ENCODE measurements around the gene RPRD1B.

The RPRD1B gene

GRCh38 chr20:37987602-37988290, 45.8 kb upstream of the RPRD1B start:
- CTCF ChIA-PET = interaction anchor here (0.8 to 2.4 kb wide), 3 partner anchors 20 to 423 kb away, joined by 3 to 6 read pairs (median 3); no protein-coding TSS in a partner anchor

DNA sequence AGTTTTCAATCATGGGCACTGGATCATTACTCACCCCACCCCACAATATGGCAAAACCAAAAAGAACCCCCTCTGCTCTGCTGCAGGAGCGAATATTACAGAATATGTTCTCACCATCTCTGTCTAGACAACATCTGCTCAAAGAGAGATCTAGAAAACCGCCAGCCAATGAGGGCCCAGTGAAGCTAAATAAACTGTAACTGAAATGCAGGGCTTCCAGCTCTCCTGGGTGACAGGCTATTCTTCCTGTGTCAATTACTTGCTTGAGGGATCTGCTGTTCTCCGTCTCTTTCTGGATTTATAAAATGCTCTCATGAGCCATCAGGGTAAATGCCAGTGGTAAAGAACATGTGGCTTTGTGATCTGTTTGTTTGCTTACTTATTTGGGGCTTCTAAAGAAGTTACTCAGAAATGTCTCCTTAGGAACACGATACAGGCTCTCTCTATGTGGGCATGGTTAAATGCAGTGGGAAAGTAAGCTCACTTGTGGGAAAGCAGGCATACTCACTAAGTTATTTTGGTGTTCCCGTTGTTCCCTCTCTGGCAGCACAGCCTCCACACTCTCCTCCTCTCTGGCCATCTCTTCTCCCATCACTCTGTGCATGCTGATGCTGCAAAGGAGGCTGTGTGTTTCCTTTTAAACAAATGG, 45.1 kb upstream of the RPRD1B start:
- POLR2A ChIA-PET = no interaction called here
- CTCF ChIA-PET = interaction anchor here (0.8 to 2.4 kb wide), 3 partner anchors 19 to 424 kb away, joined by 3 to 6 read pairs (median 3); no protein-coding TSS in a partner anchor
- TF ChIP-seq CTCF (IDR thresholded peaks at IDR 0.05; ENCODE audit: insufficient read depth, low read length, missing control alignments) = no peak
- DNase-seq (ENCODE audit: low read depth, low spot score) = no peak
- no peak overlapping the region for H3K4me3 ChIP-seq (ENCODE audit: low read depth, low read length)

More at GRCh38 chr20:37987602-37988290, 45.8 kb upstream of the RPRD1B start:
- POLR2A ChIA-PET = no interaction called here
- no peak for DNase-seq (ENCODE audit: low read depth, low spot score)
- H3K4me3 ChIP-seq (ENCODE audit: low read depth, low read length) = no peak overlapping the region
- TF ChIP-seq CTCF (IDR thresholded peaks at IDR 0.05; ENCODE audit: insufficient read depth, low read length, missing control alignments) = no peak

DNA sequence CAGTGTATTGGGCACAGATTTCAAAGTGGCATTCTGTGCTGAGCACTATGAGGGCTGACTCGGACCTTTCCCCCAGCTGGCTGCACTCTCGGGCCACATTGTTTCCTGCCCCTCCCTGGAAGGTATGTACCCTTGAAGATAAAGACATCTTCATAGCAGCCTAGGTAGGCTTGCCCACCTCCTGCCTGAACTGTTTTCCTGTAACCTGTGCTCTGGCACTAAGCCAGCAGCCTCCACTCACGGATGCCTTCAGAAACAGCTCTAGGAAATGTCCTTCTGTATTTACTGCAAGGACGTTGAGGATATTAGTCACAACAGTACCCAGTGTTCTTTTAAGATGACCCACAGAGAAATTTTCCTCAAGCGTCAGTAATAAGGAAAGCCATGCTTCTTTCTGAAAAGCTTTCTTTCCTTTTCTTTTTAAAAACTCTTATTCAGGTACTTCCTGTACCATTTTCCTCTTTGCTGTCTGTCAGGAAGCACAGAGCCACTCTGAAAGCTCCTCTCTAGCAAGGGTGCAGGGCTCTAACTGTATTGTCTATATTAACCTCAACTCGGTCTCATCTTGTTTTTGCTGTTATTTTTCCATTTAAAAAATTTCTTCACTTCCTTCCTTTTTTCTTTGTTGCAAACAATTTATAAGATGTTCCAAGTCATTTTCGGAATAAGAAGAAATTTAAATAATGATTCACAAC, 43.8 kb upstream of the RPRD1B start:
- DNase-seq (ENCODE audit: low read depth, low spot score) = no peak
- ChIA-PET POLR2A (no interaction called here), CTCF (interaction anchor here (1.2 to 10.0 kb wide), 2 partner anchors 232 to 425 kb away, joined by 4 to 92 read pairs; no protein-coding TSS in a partner anchor)
- no peak overlapping the region for H3K4me3 ChIP-seq (ENCODE audit: low read depth, low read length)
- TF ChIP-seq CTCF (IDR thresholded peaks at IDR 0.05; ENCODE audit: insufficient read depth, low read length, missing control alignments) = no peak

DNA sequence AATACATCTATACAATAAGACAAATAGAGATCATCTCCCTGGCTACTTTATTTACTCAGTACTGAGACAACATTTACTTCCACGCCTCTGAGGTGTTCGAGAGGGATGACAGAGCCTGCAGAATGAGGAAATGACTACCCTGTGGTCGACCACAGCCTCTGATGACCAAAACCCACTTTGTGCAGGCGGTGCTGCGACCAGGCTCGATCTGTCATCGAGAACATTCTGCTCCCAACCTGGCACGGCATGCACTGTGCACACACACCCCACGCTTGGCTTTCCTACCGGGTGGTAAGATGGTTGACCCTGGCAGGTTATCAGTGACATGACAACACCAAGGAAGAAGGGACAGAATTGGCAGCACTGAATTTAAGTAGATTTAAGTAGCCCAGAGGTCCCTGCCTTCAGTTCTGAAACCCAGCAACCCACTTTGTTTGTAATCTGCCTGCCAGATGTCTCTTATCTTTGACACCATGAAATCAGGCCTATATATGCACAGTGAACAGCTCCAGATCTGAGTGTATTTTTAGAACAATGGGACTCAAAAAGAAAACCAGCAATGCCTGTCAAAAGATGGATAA, 42.9 kb upstream of the RPRD1B start:
- no peak overlapping the region for H3K4me3 ChIP-seq (ENCODE audit: low read depth, low read length)
- ChIA-PET POLR2A (no interaction called here), CTCF (interaction anchor here (0.8 to 10.0 kb wide), 4 partner anchors 15 to 426 kb away, joined by 3 to 92 read pairs (median 9); no protein-coding TSS in a partner anchor)
- DNase-seq (ENCODE audit: low read depth, low spot score) = no peak
- TF ChIP-seq CTCF (IDR thresholded peaks at IDR 0.05; ENCODE audit: insufficient read depth, low read length, missing control alignments) = no peak

GRCh38 chr20:37991157-37991866, 42.2 kb upstream of the RPRD1B start:
- no peak for TF ChIP-seq CTCF (IDR thresholded peaks at IDR 0.05; ENCODE audit: insufficient read depth, low read length, missing control alignments)
- DNase-seq (ENCODE audit: low read depth, low spot score) = no peak
- ChIA-PET CTCF (interaction anchor here (0.7 to 10.0 kb wide), 8 partner anchors 14 to 427 kb away, joined by 3 to 92 read pairs (median 4); no protein-coding TSS in a partner anchor), POLR2A (no interaction called here)
- no peak overlapping the region for H3K4me3 ChIP-seq (ENCODE audit: low read depth, low read length)
